C4-2B (cell line): Measurements from ENCODE around the gene RGSL1.

ENCODE experiments used
- ZFX ChIP-seq: fragments of 450-650 bp; IDR thresholded peaks from 2 replicates; pipeline ENCODE4 v1.6.1; 2017
- TF ChIP-seq, protein P1 (sequence below): fragments of 450-650 bp; conservative IDR thresholded peaks from 2 replicates; pipeline ENCODE4 v1.5.1; 2017; ENCODE audit warnings: mild to moderate bottlenecking

DNA sequence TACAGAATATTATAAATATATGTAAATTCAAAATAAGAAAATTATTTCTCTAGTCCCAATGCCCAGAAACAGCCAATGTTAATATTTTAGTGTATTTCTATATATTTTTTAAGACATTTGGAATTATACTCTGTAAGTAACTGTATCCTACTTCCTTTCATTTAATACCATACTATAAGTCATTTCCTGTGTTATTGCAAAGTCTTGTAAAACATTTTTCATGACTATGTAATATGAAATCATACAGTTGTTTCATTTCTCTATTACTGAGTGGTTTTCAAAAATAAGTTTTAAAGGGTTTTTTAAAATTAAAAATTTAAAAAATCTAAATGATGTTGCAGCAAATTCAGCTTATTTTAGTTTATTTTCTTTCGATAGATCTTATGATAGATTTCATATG is 137.1 kb downstream of the RGSL1 start:
- TF ChIP-seq, protein P1, sequence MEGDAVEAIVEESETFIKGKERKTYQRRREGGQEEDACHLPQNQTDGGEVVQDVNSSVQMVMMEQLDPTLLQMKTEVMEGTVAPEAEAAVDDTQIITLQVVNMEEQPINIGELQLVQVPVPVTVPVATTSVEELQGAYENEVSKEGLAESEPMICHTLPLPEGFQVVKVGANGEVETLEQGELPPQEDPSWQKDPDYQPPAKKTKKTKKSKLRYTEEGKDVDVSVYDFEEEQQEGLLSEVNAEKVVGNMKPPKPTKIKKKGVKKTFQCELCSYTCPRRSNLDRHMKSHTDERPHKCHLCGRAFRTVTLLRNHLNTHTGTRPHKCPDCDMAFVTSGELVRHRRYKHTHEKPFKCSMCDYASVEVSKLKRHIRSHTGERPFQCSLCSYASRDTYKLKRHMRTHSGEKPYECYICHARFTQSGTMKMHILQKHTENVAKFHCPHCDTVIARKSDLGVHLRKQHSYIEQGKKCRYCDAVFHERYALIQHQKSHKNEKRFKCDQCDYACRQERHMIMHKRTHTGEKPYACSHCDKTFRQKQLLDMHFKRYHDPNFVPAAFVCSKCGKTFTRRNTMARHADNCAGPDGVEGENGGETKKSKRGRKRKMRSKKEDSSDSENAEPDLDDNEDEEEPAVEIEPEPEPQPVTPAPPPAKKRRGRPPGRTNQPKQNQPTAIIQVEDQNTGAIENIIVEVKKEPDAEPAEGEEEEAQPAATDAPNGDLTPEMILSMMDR = no peak
- no peak for TF ChIP-seq ZFX
